SIG-M5 (cell line): Measurements from ENCODE around the gene GGT6.

ENCODE experiments used
- DNase-seq: peaks from one replicate; lab custom pipeline; 2025; lab: John Stamatoyannopoulos, UW

The GGT6 gene

GRCh38 chr17:4576161-4576558, 15.8 kb upstream of the GGT6 start:
- no peak for DNase-seq

GRCh38 chr17:4574448-4575045, 14.2 kb upstream of the GGT6 start:
- no peak for DNase-seq

- DNase-seq: no peak
Observed at GRCh38 chr17:4573669-4574068, 13.3 kb upstream of the GGT6 start.

GRCh38 chr17:4573115-4573514, 12.7 kb upstream of the GGT6 start:
- no peak for DNase-seq

- no peak for DNase-seq
Observed at GRCh38 chr17:4572131-4572530, 11.8 kb upstream of the GGT6 start.

GRCh38 chr17:4569591-4569990, 9.2 kb upstream of the GGT6 start:
- DNase-seq: no peak

- no peak for DNase-seq
Observed at GRCh38 chr17:4566785-4567184, 6.4 kb upstream of the GGT6 start.

- DNase-seq: peak; percentile 36
Observed at GRCh38 chr17:4565209-4566141, 5.1 kb upstream of the GGT6 start.

- DNase-seq: no peak
Observed at GRCh38 chr17:4562015-4562969, 1.9 kb upstream of the GGT6 start.

GRCh38 chr17:4560837-4561256, 470 bp upstream of the GGT6 start:
- no peak for DNase-seq

GRCh38 chr17:4559966-4560365, 411 bp downstream of the GGT6 start:
- DNase-seq: no peak

- DNase-seq: no peak
Observed at GRCh38 chr17:4559139-4559791, 1.1 kb downstream of the GGT6 start.

- no peak for DNase-seq
Observed at GRCh38 chr17:4558347-4558971, 1.9 kb downstream of the GGT6 start.

GRCh38 chr17:4557626-4558346, 2.6 kb downstream of the GGT6 start:
- no peak for DNase-seq

GRCh38 chr17:4556996-4557395, 3.4 kb downstream of the GGT6 start:
- DNase-seq: no peak

- DNase-seq: no peak
Observed at GRCh38 chr17:4555873-4556759, 4.3 kb downstream of the GGT6 start.

- peak; percentile 73 for DNase-seq
Observed at GRCh38 chr17:4554997-4555799, 5.2 kb downstream of the GGT6 start, which contains the start of gene MYBBP1A. Gene MYBBP1A (minus strand): TSS chr17:4555384. CDS start chr17:4555324, 60 bp downstream.

GRCh38 chr17:4554441-4554996, 5.9 kb downstream of the GGT6 start:
- no peak for DNase-seq
